ENCODE data around the gene PPM1H.
"Not testable (repeated sequence)": the region's sequence is repeated elsewhere in the genome, so short reads cannot be mapped to it uniquely, and the experiment has no call there.

The PPM1H gene

GRCh38 chr12:62832027-62832426 is 102.9 kb downstream of the PPM1H start:
- DNase-seq = no peak

GRCh38 chr12:62827855-62828254 is 107.1 kb downstream of the PPM1H start:
- DNase-seq = no peak

- no peak for DNase-seq
Observed at GRCh38 chr12:62827042-62827441, 107.9 kb downstream of the PPM1H start.

- DNase-seq = no peak
Observed at GRCh38 chr12:62817556-62818271, 117.2 kb downstream of the PPM1H start.

- no peak for DNase-seq
Observed at GRCh38 chr12:62814243-62814642, 120.7 kb downstream of the PPM1H start.

GRCh38 chr12:62813031-62813829 is 121.7 kb downstream of the PPM1H start:
- peak; percentile 33 for DNase-seq

- not testable (repeated sequence) for DNase-seq
Observed at GRCh38 chr12:62811481-62811880, 123.5 kb downstream of the PPM1H start.

- no peak for DNase-seq
Observed at GRCh38 chr12:62808166-62808879, 126.6 kb downstream of the PPM1H start.

- DNase-seq = no peak
Observed at GRCh38 chr12:62806893-62807292, 128.1 kb downstream of the PPM1H start.

GRCh38 chr12:62806244-62806836 is 128.6 kb downstream of the PPM1H start:
- no peak for DNase-seq

- no peak for DNase-seq
Observed at GRCh38 chr12:62805517-62805916, 129.4 kb downstream of the PPM1H start.

- no peak for DNase-seq
Observed at GRCh38 chr12:62803756-62804155, 131.2 kb downstream of the PPM1H start.

- no peak for DNase-seq
Observed at GRCh38 chr12:62802984-62803383, 132.0 kb downstream of the PPM1H start.

- DNase-seq = no peak
Observed at GRCh38 chr12:62802321-62802720, 132.6 kb downstream of the PPM1H start.

GRCh38 chr12:62801796-62802195 is 133.2 kb downstream of the PPM1H start:
- DNase-seq = no peak

GRCh38 chr12:62800707-62801400 is 134.1 kb downstream of the PPM1H start:
- no peak for DNase-seq

GRCh38 chr12:62799766-62800406 is 135.1 kb downstream of the PPM1H start:
- DNase-seq = no peak

GRCh38 chr12:62799126-62799736 is 135.7 kb downstream of the PPM1H start:
- peak; percentile 34 for DNase-seq

GRCh38 chr12:62794218-62794583 is 140.7 kb downstream of the PPM1H start:
- no peak for DNase-seq

GRCh38 chr12:62793256-62794217 is 141.4 kb downstream of the PPM1H start:
- peak; percentile 76 for DNase-seq

Data from stimulated activated CD4-positive, alpha-beta T cell treated with anti-CD3 and anti-CD28 coated beads, Interleukin-12 subunit alpha, Interleukin-12 subunit beta, amount 100 ng/mL, for 4 hours (primary cell).